ENCODE data around the gene PCBP4.

GRCh38 chr3:51982352-51982837, 15.1 kb upstream of the PCBP4 start:
- peak; percentile 85 for TF ChIP-seq CTCF (IDR thresholded peaks at IDR 0.05; ENCODE audit: low read depth, low read length, poor library complexity, severe bottlenecking)
- TF ChIP-seq EZH2phosphoT487 (IDR thresholded peaks at IDR 0.05; ENCODE audit: borderline replicate concordance, low read length): no peak

Data from DOHH2 (cell line).